ENCODE measurements around the gene PHF13. TPM values are rescaled to one million over a fixed set of nuclear protein-coding genes. Genes with fewer than 3 reads are reported as not detected.
"Not testable (repeated sequence)": the region's sequence is repeated elsewhere in the genome, so short reads cannot be mapped to it uniquely, and the experiment has no call there.

Gene PHF13
- polyA plus RNA-seq, 1 of the 3 experiments (the other 2 are of a cell fraction) = 8.5 TPM

GRCh38 chr1:6660415-6661049 is 47.0 kb downstream of the PHF13 start:
- H3F3A ChIP-seq (replicated peaks; ENCODE audit: insufficient read depth) = peaks cover 14% of the 10 kb centered on the region
- H3K36me3 ChIP-seq (replicated peaks in 1 of 2; ENCODE audit: control insufficient read depth in 1 of 2, insufficient read depth in 2 of 2, low read length in 1 of 2) = peaks cover 0 to 10% of the 10 kb centered on the region in 2 experiments
- TF ChIP-seq YY1 (IDR thresholded peaks at IDR 0.05; ENCODE audit: low read depth) = no peak
- TF ChIP-seq RFX5 (IDR thresholded peaks at IDR 0.05; ENCODE audit: low read length) = no peak
- TF ChIP-seq FOSL2 (IDR thresholded peaks at IDR 0.05; ENCODE audit: borderline replicate concordance, low read depth) = no peak
- TF ChIP-seq ZBTB33 (IDR thresholded peaks at IDR 0.05; ENCODE audit: borderline replicate concordance, low read depth) = no peak
- TF ChIP-seq TAF1 (IDR thresholded peaks at IDR 0.05; ENCODE audit: borderline replicate concordance, low read depth, low read length) = no peak
- no peak for TF ChIP-seq RXRA (IDR thresholded peaks at IDR 0.05; ENCODE audit: borderline replicate concordance, low read depth)
- no peak for TF ChIP-seq PBX3 (IDR thresholded peaks at IDR 0.05)
- TF ChIP-seq CTCF (IDR thresholded peaks at IDR 0.05) = no peak
- 56% methylated on average over 7 of the region's 7 CpGs for WGBS (ENCODE audit: low lambda C conversion rate)
- H3K27ac ChIP-seq (ENCODE audit: low read depth in 2 of 2, low read length in 1 of 2) = peak overlapping the region; percentile 32 to 56; a peak in 2 of 4 replicates
- no peaks in the 10 kb centered on the region for H3K9me2 ChIP-seq
- H2AFZ ChIP-seq (ENCODE audit: low read depth) = no peak overlapping the region
- H3K9ac ChIP-seq = no peak overlapping the region
- H3K27me3 ChIP-seq (ENCODE audit: insufficient read depth) = no peaks in the 10 kb centered on the region
- H3K4me2 ChIP-seq = no peak overlapping the region
- H3K4me1 ChIP-seq (ENCODE audit: control insufficient read depth in 1 of 2, insufficient read depth in 2 of 2, low read depth in 1 of 2, low read length in 1 of 2) = no peaks in the 10 kb centered on the region; a peak in 1 of 4 replicates
- H3K9me3 ChIP-seq = no peaks in the 10 kb centered on the region
- no peak for DNase-seq
- H4K20me1 ChIP-seq (ENCODE audit: insufficient read depth) = no peaks in the 10 kb centered on the region
- peaks cover 11% of the 10 kb centered on the region; the same call in 1 of the 2 replicates for H3K79me2 ChIP-seq (ENCODE audit: insufficient read depth)
- H3K4me3 ChIP-seq (ENCODE audit: low read depth in 2 of 2, low read length in 1 of 2) = no peak overlapping the region
- CTCF ChIA-PET = interaction anchor here (0.9 to 1.1 kb wide), 2 partner anchors 25 to 175 kb away, joined by 3 read pairs; no protein-coding TSS in a partner anchor
- POLR2A ChIA-PET = no interaction called here

- Histone ChIP-seq H3F3A (replicated peaks; ENCODE audit: insufficient read depth) (peaks cover 14% of the 10 kb centered on the region), H3K36me3 (replicated peaks in 1 of 2; ENCODE audit: control insufficient read depth in 1 of 2, insufficient read depth in 2 of 2, low read length in 1 of 2) (peaks cover 0 to 25% of the 10 kb centered on the region in 2 experiments)
- H3K4me3 ChIP-seq (ENCODE audit: low read depth in 2 of 2, low read length in 1 of 2); H3K27me3 ChIP-seq (ENCODE audit: insufficient read depth); H3K4me2 ChIP-seq; H3K9me2 ChIP-seq; H4K20me1 ChIP-seq (ENCODE audit: insufficient read depth); DNase-seq; H3K9me3 ChIP-seq; H3K9ac ChIP-seq; H3K4me1 ChIP-seq (ENCODE audit: control insufficient read depth in 1 of 2, insufficient read depth in 2 of 2, low read depth in 1 of 2, low read length in 1 of 2); H2AFZ ChIP-seq (ENCODE audit: low read depth); H3K79me2 ChIP-seq (ENCODE audit: insufficient read depth); POLR2A ChIA-PET; H3K27ac ChIP-seq (ENCODE audit: low read depth in 2 of 2, low read length in 1 of 2): not testable (repeated sequence)
- CTCF ChIA-PET = interaction anchor here (1.4 kb wide), 1 partner anchor 39 kb away, joined by 3 read pairs; the partner anchor contains the start of gene DNAJC11
- whole genome bisulfite sequencing (ENCODE audit: low lambda C conversion rate) = 98% methylated on average over 6 of the region's 7 CpGs
Observed at GRCh38 chr1:6662468-6662867, 48.9 kb downstream of the PHF13 start.

Data from SK-N-SH (cell line).